HepG2 (cell line): ENCODE results near the gene CREM. TPM values are rescaled to one million over a fixed set of nuclear protein-coding genes. Genes with fewer than 3 reads are reported as not detected.

Experiments used
- ATAC-seq: fragments of 200-7000 bp; cut with Tn5 transposase; 3 replicates; pipeline ENCODE4 v1.9.1; 2020; ENCODE audit warnings: mild to moderate bottlenecking, moderate library complexity
- BruUV-seq: library from RNA; stranded (reverse); fragments of 400-500 nt; replicated peaks from 2 replicates; lab custom pipeline; 2021; lab: Mats Ljungman, UMichigan
- CTCF ChIA-PET: fragments of 300-600 bp; formaldehyde crosslinking; extraction: SDS; loops from one replicate; lab custom pipeline; 2021; ENCODE audit warnings: low total read pairs, inconsistent platforms, low intra/inter-chr PET ratio; lab: Yijun Ruan, JAX
- POLR2A ChIA-PET: fragments of 350-600 bp; sonication (Branson Sonifier 250); formaldehyde crosslinking; loops from one replicate; lab custom pipeline; 2020; ENCODE audit warnings: antibody characterized with exemption, inconsistent platforms; lab: Yijun Ruan, JAX
- DNase-seq: peaks from one replicate; pipeline ENCODE4 v3.0.0-alpha.2; 2015; ENCODE audit warnings: low spot score
- FAIRE-seq: peaks from 3 replicates; lab custom pipeline; 2011; peaks lifted over from hg19 to GRCh38; lab: Jason Lieb, UNC
- H2AFZ ChIP-seq: one replicate; pipeline ENCODE4 v1.6.1; 2011; ENCODE audit warnings: low read length, inconsistent platforms
- H3K27ac ChIP-seq: fragments of 300-600 bp; 3 replicates; pipeline ENCODE4 v1.8.0; 2011; ENCODE audit warnings: mixed run types, mild to moderate bottlenecking, mixed read lengths, low read length, inconsistent platforms; ENCODE audit not compliant: insufficient read depth; ENCODE audit errors: extremely low read length
- H3K27me3 ChIP-seq, 2 experiments: fragments of 200-600 bp in 1 of 2; 2 replicates in 1 of 2; 3 replicates in 1 of 2; pipeline versions ENCODE4 v1.6.0 to v1.8.0; 2011; ENCODE audit warnings: low read length in 2 of 2, mild to moderate bottlenecking in 2 of 2, moderate library complexity in 2 of 2, inconsistent platforms in 1 of 2; ENCODE audit not compliant: insufficient read depth in 2 of 2, control insufficient read depth in 1 of 2
- H3K36me3 ChIP-seq, 2 experiments: fragments of 200-600 bp in 1 of 2; replicated peaks in 1 of 2; 2 replicates in 1 of 2; 3 replicates in 1 of 2; pipeline versions ENCODE4 v1.5.1 to v1.8.0; 2011; ENCODE audit warnings: low read length in 2 of 2, inconsistent platforms in 1 of 2; ENCODE audit not compliant: insufficient read depth in 2 of 2, control insufficient read depth in 1 of 2
- H3K4me1 ChIP-seq: 2 replicates; pipeline ENCODE4 v1.5.1; 2012; ENCODE audit warnings: low read length, inconsistent platforms; ENCODE audit not compliant: insufficient read depth
- H3K4me2 ChIP-seq: 2 replicates; pipeline ENCODE4 v1.6.0; 2011; ENCODE audit warnings: low read depth, low read length, inconsistent platforms
- H3K4me3 ChIP-seq, 3 experiments: fragments of 200-600 bp in 1 of 3; sonication (generic), shearing (Covaris generic) in 1 of 3; replicated peaks in 1 of 3; 2 replicates each; pipeline ENCODE4 v1.5.1; 2011 to 2016; ENCODE audit warnings: low read length in 3 of 3, inconsistent platforms in 2 of 3, low read depth in 2 of 3, mild to moderate bottlenecking in 2 of 3, control low read depth in 1 of 3, mixed read lengths in 1 of 3; ENCODE audit not compliant: insufficient read depth in 1 of 3
- H3K79me2 ChIP-seq: one replicate; pipeline ENCODE4 v1.6.1; 2011; ENCODE audit warnings: low read length, inconsistent platforms; ENCODE audit not compliant: insufficient read depth
- H3K9ac ChIP-seq: 2 replicates; pipeline ENCODE4 v1.6.0; 2011; ENCODE audit warnings: mild to moderate bottlenecking, low read depth, low read length, inconsistent platforms; ENCODE audit not compliant: insufficient read depth
- H3K9me3 ChIP-seq: 2 replicates; pipeline ENCODE4 v1.5.1; 2012; ENCODE audit warnings: mild to moderate bottlenecking, low read length
- H4K20me1 ChIP-seq: 2 replicates; pipeline ENCODE4 v1.6.0; 2011; ENCODE audit warnings: inconsistent platforms, mild to moderate bottlenecking, low read length, moderate library complexity; ENCODE audit not compliant: insufficient read depth
- MLLT10 ChIP-seq: sonication (generic); formaldehyde crosslinking; IDR thresholded peaks from 2 replicates; pipeline ENCODE4 v1.4.0; 2020; ENCODE audit warnings: missing genetic modification reagents
- RAD21 ChIP-seq: fragments of 450-650 bp; formaldehyde crosslinking; IDR thresholded peaks from 2 replicates; pipeline ENCODE4 v1.5.0; 2020; ENCODE audit warnings: mild to moderate bottlenecking
- WGBS: methylation state at CpG from one replicate; pipeline ENCODE4 v1.1.6; 2017; ENCODE audit warnings: low lambda C conversion rate; 5-methylcytosine and 5-hydroxymethylcytosine counted together
- in situ Hi-C: cut with HindIII; loops from 2 replicates; pipeline ENCODE4 v1.10.0; 2017; ENCODE audit warnings: low pct_unique_long_range_greater_than_20kb; ENCODE audit not compliant: extremely low pct_ligation_motif_present
- intact Hi-C: fragments of 100-400 bp; cut with micrococcal nuclease; formaldehyde crosslinking; loops from one replicate; pipeline ENCODE4 v1.10.0; 2022; ENCODE audit not compliant: unreplicated experiment
- polyA plus RNA-seq, 8 experiments: library from polyadenylated mRNA; depleted of rRNA in 3 of 8; stranded (reverse) in 7 of 8; unstranded in 1 of 8; fragments of >200 nt; fragmentation: Illumina TruSeq in 4 of 8; extraction: Trizol in 4 of 8; gene quantifications; 2 replicates each; pipeline versions ENCODE4 v1.2.1 to v1.2.3, GENCODE V29; 2011 to 2016; ENCODE audit warnings: low read depth in 4 of 8, missing spikeins in 1 of 8, mixed read lengths in 1 of 8; ENCODE audit not compliant: insufficient read depth in 1 of 8
- total RNA-seq, 5 experiments: library from RNA; depleted of rRNA; stranded (reverse); fragments of >200 nt; fragmentation: Illumina TruSeq; extraction: Trizol; gene quantifications; 2 replicates each; pipeline ENCODE4 v1.2.3, GENCODE V29; 2016; ENCODE audit warnings: low read depth in 1 of 5
- TF ChIP-seq, protein P1 (sequence below): sonication (generic); formaldehyde crosslinking; IDR thresholded peaks from 2 replicates; pipeline ENCODE4 v1.5.0; 2020; ENCODE audit warnings: mild to moderate bottlenecking, missing genetic modification reagents
- TF ChIP-seq, protein P2 (sequence below): sonication (generic); formaldehyde crosslinking; conservative IDR thresholded peaks from 2 replicates; pipeline ENCODE4 v1.4.0; 2020; ENCODE audit warnings: missing genetic modification reagents
- TF ChIP-seq, protein P3 (sequence below): sonication (generic); formaldehyde crosslinking; IDR thresholded peaks from 2 replicates; pipeline ENCODE4 v1.4.0; 2020; ENCODE audit warnings: missing genetic modification reagents, borderline replicate concordance

CREM gene
- total and polyA plus RNA-seq, 2 of the 13 experiments (the other 11 are each of a cell fraction or from before 2014, with no cell fraction given), result 21.3 to 25.4 TPM

DNA sequence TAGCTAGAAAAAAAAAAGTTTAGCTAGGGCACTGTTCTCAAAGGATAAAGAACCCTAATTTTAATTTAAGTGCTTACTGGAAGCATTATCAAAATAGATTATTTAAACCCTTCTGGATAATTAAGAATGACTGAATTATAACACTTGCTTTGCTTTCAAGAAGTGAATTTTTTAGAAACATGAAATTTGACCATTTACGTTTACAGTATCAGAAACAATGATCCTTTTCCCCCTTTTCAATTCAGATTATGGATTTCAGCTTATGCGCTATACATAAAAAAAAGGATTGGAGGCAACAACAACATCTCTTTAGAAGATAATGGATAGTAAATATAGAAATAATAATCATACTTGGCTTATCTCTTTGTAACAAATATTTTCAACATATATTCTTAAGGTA, 39.2 kb downstream of the CREM start:
- ATAC-seq, result no peak
- POLR2A ChIA-PET, result no interaction called here

More for the DNA sequence above, 39.2 kb downstream of the CREM start:
- Histone ChIP-seq H3K79me2 (no peaks in the 10 kb centered on the region), H3K27me3 (no peaks in the 10 kb centered on the region), H3K4me2 (no peak overlapping the region), H4K20me1 (no peaks in the 10 kb centered on the region), H2AFZ (no peak overlapping the region), H3K4me3 (no peak overlapping the region), H3K4me1 (no peaks in the 10 kb centered on the region), H3K27ac (no peak overlapping the region), H3K36me3 (no peaks in the 10 kb centered on the region), H3K9me3 (no peaks in the 10 kb centered on the region), H3K9ac (no peak overlapping the region)
- intact Hi-C loops (no loop called here), in situ Hi-C loops (no loop called here)
- CTCF ChIA-PET, result no interaction called here
- FAIRE-seq (no peak), DNase-seq (no peak)
- WGBS, result 96% methylated on average over 2 of the region's 2 CpGs
- BruUV-seq, result no TSS peak
- no peak for TF ChIP-seq MLLT10 (CRISPR knock-in tag)
- TF ChIP-seq, protein P1, sequence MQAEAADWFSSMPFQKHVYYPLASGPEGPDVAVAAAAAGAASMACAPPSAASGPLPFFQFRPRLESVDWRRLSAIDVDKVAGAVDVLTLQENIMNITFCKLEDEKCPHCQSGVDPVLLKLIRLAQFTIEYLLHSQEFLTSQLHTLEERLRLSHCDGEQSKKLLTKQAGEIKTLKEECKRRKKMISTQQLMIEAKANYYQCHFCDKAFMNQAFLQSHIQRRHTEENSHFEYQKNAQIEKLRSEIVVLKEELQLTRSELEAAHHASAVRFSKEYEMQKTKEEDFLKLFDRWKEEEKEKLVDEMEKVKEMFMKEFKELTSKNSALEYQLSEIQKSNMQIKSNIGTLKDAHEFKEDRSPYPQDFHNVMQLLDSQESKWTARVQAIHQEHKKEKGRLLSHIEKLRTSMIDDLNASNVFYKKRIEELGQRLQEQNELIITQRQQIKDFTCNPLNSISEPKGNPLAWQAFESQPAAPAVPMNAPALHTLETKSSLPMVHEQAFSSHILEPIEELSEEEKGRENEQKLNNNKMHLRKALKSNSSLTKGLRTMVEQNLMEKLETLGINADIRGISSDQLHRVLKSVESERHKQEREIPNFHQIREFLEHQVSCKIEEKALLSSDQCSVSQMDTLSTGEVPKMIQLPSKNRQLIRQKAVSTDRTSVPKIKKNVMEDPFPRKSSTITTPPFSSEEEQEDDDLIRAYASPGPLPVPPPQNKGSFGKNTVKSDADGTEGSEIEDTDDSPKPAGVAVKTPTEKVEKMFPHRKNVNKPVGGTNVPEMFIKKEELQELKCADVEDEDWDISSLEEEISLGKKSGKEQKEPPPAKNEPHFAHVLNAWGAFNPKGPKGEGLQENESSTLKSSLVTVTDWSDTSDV (CRISPR knock-in tag), result no peak
- TF ChIP-seq, protein P2, sequence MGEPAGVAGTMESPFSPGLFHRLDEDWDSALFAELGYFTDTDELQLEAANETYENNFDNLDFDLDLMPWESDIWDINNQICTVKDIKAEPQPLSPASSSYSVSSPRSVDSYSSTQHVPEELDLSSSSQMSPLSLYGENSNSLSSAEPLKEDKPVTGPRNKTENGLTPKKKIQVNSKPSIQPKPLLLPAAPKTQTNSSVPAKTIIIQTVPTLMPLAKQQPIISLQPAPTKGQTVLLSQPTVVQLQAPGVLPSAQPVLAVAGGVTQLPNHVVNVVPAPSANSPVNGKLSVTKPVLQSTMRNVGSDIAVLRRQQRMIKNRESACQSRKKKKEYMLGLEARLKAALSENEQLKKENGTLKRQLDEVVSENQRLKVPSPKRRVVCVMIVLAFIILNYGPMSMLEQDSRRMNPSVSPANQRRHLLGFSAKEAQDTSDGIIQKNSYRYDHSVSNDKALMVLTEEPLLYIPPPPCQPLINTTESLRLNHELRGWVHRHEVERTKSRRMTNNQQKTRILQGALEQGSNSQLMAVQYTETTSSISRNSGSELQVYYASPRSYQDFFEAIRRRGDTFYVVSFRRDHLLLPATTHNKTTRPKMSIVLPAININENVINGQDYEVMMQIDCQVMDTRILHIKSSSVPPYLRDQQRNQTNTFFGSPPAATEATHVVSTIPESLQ (CRISPR knock-in tag), result no peak
- TF ChIP-seq, protein P3, sequence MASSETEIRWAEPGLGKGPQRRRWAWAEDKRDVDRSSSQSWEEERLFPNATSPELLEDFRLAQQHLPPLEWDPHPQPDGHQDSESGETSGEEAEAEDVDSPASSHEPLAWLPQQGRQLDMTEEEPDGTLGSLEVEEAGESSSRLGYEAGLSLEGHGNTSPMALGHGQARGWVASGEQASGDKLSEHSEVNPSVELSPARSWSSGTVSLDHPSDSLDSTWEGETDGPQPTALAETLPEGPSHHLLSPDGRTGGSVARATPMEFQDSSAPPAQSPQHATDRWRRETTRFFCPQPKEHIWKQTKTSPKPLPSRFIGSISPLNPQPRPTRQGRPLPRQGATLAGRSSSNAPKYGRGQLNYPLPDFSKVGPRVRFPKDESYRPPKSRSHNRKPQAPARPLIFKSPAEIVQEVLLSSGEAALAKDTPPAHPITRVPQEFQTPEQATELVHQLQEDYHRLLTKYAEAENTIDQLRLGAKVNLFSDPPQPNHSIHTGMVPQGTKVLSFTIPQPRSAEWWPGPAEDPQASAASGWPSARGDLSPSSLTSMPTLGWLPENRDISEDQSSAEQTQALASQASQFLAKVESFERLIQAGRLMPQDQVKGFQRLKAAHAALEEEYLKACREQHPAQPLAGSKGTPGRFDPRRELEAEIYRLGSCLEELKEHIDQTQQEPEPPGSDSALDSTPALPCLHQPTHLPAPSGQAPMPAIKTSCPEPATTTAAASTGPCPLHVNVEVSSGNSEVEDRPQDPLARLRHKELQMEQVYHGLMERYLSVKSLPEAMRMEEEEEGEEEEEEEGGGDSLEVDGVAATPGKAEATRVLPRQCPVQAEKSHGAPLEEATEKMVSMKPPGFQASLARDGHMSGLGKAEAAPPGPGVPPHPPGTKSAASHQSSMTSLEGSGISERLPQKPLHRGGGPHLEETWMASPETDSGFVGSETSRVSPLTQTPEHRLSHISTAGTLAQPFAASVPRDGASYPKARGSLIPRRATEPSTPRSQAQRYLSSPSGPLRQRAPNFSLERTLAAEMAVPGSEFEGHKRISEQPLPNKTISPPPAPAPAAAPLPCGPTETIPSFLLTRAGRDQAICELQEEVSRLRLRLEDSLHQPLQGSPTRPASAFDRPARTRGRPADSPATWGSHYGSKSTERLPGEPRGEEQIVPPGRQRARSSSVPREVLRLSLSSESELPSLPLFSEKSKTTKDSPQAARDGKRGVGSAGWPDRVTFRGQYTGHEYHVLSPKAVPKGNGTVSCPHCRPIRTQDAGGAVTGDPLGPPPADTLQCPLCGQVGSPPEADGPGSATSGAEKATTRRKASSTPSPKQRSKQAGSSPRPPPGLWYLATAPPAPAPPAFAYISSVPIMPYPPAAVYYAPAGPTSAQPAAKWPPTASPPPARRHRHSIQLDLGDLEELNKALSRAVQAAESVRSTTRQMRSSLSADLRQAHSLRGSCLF (CRISPR knock-in tag), result no peak
- TF ChIP-seq RAD21, result no peak
- TF ChIP-seq, all 625 proteins: peak for 0
